ENCODE results near the gene MET. TPM values are rescaled to one million over a fixed set of nuclear protein-coding genes. Genes with fewer than 3 reads are reported as not detected.

Gene MET
- total and polyA plus RNA-seq, 2 of the 13 experiments (the other 11 are each of a cell fraction or from before 2014, with no cell fraction given) = 21.8 to 31.5 TPM

GRCh38 chr7:116728413-116728812 is 56.4 kb downstream of the MET start (continued):
- TF ChIP-seq ZSCAN5A (CRISPR knock-in tag; IDR thresholded peaks at IDR 0.05; ENCODE audit: borderline replicate concordance) = no peak
- TF ChIP-seq JARID2 (CRISPR knock-in tag; IDR thresholded peaks at IDR 0.05; ENCODE audit: insufficient replicate concordance) = no peak
- TF ChIP-seq ZNF619 (CRISPR knock-in tag; IDR thresholded peaks at IDR 0.05) = no peak
- no peak for TF ChIP-seq ZNF34 (CRISPR knock-in tag; IDR thresholded peaks at IDR 0.05; ENCODE audit: borderline replicate concordance)
- TF ChIP-seq SAP130 (CRISPR knock-in tag; IDR thresholded peaks at IDR 0.05; ENCODE audit: low read depth) = no peak
- no peak for TF ChIP-seq ELF1 (CRISPR knock-in tag; IDR thresholded peaks at IDR 0.05)
- TF ChIP-seq, protein P1, sequence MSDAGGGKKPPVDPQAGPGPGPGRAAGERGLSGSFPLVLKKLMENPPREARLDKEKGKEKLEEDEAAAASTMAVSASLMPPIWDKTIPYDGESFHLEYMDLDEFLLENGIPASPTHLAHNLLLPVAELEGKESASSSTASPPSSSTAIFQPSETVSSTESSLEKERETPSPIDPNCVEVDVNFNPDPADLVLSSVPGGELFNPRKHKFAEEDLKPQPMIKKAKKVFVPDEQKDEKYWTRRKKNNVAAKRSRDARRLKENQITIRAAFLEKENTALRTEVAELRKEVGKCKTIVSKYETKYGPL (CRISPR knock-in tag; IDR thresholded peaks at IDR 0.05) = no peak

- CTCF ChIA-PET (ENCODE audit: low intra/inter-chr PET ratio, low total read pairs) = no interaction called here
- WGBS (ENCODE audit: low lambda C conversion rate) = 90% methylated on average over 9 of the region's 9 CpGs
- no peak for TF ChIP-seq ZNF879 (CRISPR knock-in tag; IDR thresholded peaks at IDR 0.05)
- no peak for TF ChIP-seq YY1 (IDR thresholded peaks at IDR 0.05; ENCODE audit: insufficient read depth, insufficient replicate concordance, low read depth, low read length)
- no peak for TF ChIP-seq ZNF543 (CRISPR knock-in tag; IDR thresholded peaks at IDR 0.05)
- TF ChIP-seq ZSCAN21 (CRISPR knock-in tag; IDR thresholded peaks at IDR 0.05; ENCODE audit: borderline replicate concordance) = no peak
- TF ChIP-seq ZNF747 (CRISPR knock-in tag; IDR thresholded peaks at IDR 0.05; ENCODE audit: borderline replicate concordance) = no peak
Measured at GRCh38 chr7:116730097-116731022, 58.4 kb downstream of the MET start.

More at GRCh38 chr7:116730097-116731022, 58.4 kb downstream of the MET start:
- DNase-seq (ENCODE audit: low spot score) (no peak), FAIRE-seq (no peak), ATAC-seq (no peak)
- POLR2A ChIA-PET = interaction anchor here (2.3 kb wide), 1 partner anchor 11 kb away, joined by 7 read pairs; no protein-coding TSS in a partner anchor
- Histone ChIP-seq H4K20me1 (ENCODE audit: insufficient read depth, low read length) (no peaks in the 10 kb centered on the region), H3K9me3 (ENCODE audit: low read length) (no peaks in the 10 kb centered on the region), H3K36me3 (replicated peaks in 1 of 2; ENCODE audit: control insufficient read depth in 1 of 2, insufficient read depth in 2 of 2, low read length in 2 of 2) (peaks cover 3 to 13% of the 10 kb centered on the region in 2 experiments), H3K27me3 (ENCODE audit: control insufficient read depth in 1 of 2, insufficient read depth in 2 of 2, low read length in 2 of 2) (no peaks in the 10 kb centered on the region), H3K4me1 (ENCODE audit: insufficient read depth, low read length) (peaks cover 66% of the 10 kb centered on the region), H2AFZ (ENCODE audit: low read length) (no peak overlapping the region), H3K27ac (ENCODE audit: extremely low read length, insufficient read depth, low read length) (no peak overlapping the region), H3K9ac (ENCODE audit: insufficient read depth, low read depth, low read length) (no peak overlapping the region), H3K79me2 (ENCODE audit: insufficient read depth, low read length) (no peaks in the 10 kb centered on the region), H3K4me3 (replicated peaks in 1 of 3; ENCODE audit: insufficient read depth in 1 of 3, low read depth in 2 of 3, low read length in 3 of 3) (no peak overlapping the region), H3K4me2 (ENCODE audit: low read depth, low read length) (0 out of 2 replicates have a peak overlapping the region, but pooled peaks have one; percentile 34)
- in situ Hi-C loops (cut with HindIII; ENCODE audit: extremely low pct_ligation_motif_present, low pct_unique_long_range_greater_than_20kb) = no loop called here
- intact Hi-C loops (cut with micrococcal nuclease; ENCODE audit: unreplicated experiment) = no loop called here
- no TSS peak for BruUV-seq (replicated peaks)

Data from HepG2 (cell line).